GM18499 (cell line): ENCODE measurements around the gene QRFP.

Source experiments
- ATAC-seq: cut with Tn5 transposase; IDR thresholded peaks from one replicate; pipeline ENCODE4 v1.9.1; 2021; ENCODE audit warnings: moderate number of reproducible peaks; ENCODE audit not compliant: insufficient read depth, unreplicated experiment

Gene QRFP, protein sequence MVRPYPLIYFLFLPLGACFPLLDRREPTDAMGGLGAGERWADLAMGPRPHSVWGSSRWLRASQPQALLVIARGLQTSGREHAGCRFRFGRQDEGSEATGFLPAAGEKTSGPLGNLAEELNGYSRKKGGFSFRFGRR

DNA sequence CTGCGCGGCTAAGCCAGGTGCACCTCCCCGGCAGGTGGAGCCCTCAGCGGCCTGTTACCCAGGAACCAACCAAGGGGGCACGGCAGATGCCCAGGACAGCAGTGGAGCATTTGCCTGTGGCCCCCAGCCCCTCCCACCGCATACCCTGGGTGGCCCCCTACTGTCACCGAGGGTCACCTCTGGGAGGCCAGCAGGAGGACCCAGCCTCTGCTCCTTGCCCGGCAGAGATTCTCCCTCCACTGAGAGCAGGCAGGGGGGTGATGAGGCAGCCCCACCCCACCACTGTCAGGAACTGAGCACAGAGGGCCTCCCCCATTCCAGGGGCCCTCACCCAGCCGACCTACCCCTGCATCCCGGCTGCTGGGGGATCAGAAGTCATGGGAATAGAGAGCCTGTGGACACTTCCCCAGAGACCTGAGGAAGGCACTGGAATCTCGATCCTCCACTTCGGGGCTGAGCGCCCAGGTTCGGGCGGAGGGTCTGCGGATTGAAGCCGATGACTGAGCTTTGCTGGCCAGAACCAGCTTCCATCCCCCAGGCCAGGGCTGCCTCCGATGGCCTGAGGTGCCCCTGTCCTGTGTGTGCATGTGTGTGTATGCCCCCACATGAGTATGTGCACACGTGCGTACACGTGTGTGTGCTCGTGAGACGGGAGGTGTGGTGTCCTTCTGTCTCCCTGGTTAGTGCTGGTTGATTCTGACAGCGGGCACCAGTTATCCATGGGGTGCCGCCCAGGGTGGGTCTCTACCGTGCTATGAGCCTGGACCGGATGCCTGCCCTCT, at the start of gene QRFP:
Gene QRFP (minus strand): TSS at position 580 of the 782 bp plus-strand sequence. CDS start 2,974 bp downstream, outside the sequence.
- no peak for ATAC-seq

GRCh38 chr9:130945173-130945572, 48.6 kb upstream of the QRFP start:
- no peak for ATAC-seq

DNA sequence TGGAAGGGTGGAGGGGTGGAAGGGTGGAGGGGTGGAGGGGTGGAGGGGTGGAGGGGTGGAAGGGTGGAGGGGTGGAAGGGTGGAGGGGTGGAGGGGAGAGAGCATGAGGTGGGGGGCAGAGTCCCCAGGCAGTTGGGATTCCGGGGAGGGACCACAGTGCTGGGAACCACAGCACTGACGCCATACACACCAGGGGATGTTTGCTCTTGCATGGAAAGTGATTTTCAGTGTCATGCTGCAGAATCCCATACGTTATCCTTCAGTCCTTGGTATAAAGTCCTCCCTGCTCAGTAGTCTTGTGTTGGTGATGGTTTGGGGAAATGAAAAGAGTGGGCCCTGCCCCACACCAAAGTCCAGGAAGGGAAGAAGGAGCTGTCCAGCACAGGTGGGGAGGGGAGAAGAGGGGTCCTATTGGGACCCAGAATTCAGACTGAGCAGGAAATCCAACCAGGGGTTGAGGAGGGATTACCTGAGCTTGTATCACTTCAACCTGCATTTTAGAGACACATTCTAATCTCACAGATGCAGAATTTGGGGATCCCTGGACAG, 48.0 kb upstream of the QRFP start:
- no peak for ATAC-seq

DNA sequence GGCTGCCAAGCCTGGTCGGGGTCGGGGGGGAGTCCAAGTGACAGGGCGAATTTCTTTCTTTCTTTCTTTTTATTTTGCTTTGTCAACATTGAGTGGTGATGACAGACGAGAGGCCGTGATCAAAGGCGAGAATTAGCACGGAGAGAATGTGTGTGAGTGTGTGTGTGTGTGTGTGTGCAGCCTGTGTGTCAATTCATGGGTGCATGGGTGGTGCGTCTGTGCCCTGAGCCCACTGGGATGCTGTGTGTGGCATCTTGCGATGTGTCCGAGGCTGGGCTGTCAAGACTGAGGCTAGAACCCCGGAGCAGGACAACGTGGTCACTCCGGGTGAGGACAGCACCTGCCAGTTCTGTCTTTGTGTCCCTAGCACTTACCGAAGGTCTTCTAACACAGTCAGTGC, 47.2 kb upstream of the QRFP start:
- ATAC-seq: no peak

DNA sequence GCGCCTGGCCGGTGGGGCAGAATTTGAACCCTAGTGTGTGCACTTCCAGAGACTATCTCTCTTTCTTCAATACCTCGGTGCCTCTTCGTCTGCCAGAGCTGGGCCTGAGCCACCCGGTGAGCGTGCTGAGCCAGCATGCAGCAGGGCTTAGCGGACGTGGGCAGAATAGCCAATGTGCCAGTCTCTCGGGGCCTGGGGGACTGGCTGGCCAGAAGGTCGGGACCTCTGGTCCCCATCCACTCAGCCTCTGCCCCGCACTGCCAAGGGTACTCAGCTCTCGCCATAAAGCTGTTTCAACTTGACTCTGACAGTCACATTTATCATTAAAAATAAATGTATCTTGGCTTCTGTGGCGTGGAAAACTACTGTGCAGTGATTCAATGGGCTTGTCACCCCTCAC, 46.6 kb upstream of the QRFP start:
- no peak for ATAC-seq

GRCh38 chr9:130942679-130943078, 46.1 kb upstream of the QRFP start:
- ATAC-seq: no peak

GRCh38 chr9:130942084-130942483, 45.5 kb upstream of the QRFP start:
- ATAC-seq: no peak

DNA sequence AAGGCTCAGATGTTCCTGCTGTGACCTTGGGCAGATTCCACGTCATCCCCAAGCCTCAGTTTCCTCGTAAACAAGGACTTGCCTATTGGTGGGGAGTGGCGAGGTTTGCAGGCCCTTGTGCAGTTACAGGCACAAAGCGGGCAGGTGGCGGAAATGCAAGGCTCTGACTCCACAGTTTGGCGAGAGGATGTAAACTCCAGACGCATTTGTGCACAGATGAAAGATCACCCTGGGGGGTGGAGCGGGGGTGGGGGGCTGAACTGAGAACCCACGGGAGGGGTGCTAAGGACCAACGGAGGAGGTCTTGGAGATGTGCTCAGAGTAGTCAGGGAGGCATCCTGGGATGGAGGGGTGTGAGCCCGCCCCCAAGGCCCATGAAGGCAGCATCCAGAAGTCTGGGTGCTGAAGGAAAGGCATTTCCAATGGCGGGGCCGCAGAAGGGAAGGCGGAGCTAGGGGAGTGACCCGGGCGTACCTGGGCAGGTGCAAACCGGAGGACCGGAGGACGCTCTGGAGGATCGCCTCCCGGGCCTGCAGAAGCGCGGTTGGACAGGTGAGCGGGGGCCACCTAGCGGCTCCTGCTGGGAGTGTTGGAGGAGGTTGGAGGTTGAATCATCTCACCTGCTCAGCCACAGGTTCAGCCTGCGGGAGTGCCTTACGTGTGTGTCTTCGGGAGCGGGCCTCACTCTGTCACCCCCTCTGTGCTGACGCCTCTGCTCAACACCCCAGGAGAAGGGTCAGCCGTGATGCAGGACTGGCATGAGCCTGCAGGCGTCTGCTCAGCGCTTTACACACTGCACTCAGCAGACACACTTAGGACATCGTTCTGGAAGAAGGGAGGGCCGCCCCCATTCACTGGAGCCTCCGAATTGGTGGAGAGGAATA, 44.3 kb upstream of the QRFP start:
- no peak for ATAC-seq

DNA sequence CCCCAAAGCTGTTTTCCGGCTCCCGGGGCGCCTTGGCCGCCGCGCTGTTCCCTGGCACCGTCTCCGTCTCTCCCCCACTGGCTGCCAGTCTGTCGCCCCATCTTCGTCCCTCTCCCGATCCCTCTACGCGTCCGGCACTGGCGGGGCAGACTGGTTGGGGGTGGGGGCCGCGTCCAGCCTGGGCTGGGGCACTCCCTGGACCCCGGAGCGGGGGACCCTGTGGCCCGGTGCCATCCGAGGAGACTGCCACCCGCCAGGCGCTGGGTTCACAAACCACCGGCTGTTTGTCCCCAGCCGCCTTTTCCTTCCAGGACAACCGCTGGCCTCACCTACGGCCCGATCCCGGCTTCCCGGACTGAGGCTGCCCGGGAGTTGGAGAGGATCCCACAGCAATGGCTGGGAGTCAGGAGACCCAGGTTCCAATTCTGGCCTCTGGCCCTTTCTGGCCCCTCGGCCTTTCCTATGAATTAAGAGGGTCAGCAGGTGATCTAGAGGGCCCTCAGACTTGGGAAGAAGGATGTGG, 43.5 kb upstream of the QRFP start:
- ATAC-seq: no peak

- no peak for ATAC-seq
These were observed 42.9 kb upstream of the QRFP start for GRCh38 chr9:130939405-130940026.

GRCh38 chr9:130938652-130939404, 42.2 kb upstream of the QRFP start, which contains the start of gene FIBCD1:
Gene FIBCD1 (minus strand): TSS chr9:130939247. CDS start chr9:130938607, 640 bp downstream.
- no peak for ATAC-seq

DNA sequence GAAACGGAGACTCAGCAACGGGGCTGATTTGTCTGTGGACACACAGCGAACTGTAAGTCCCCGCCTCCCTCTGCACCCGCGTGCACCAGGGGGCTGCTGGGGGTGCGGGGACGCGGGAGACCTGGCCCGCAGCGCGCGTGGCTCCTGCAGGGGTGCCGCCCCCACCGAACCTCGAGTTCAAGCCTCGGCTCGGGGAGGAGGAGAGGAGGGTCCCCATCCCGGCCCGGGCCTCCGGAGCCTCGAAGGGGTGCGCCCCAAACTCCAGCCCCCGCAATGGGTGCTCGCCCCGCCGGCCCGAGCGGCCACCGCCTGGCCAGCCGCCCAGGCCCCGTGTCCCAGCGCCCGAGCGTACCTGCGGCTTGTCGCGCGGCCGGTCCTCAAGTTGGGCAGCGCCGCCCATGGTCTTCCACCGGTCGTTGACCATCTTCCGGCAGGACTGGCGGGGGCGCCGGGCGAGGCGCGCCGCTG, 41.6 kb upstream of the QRFP start:
- ATAC-seq: no peak

DNA sequence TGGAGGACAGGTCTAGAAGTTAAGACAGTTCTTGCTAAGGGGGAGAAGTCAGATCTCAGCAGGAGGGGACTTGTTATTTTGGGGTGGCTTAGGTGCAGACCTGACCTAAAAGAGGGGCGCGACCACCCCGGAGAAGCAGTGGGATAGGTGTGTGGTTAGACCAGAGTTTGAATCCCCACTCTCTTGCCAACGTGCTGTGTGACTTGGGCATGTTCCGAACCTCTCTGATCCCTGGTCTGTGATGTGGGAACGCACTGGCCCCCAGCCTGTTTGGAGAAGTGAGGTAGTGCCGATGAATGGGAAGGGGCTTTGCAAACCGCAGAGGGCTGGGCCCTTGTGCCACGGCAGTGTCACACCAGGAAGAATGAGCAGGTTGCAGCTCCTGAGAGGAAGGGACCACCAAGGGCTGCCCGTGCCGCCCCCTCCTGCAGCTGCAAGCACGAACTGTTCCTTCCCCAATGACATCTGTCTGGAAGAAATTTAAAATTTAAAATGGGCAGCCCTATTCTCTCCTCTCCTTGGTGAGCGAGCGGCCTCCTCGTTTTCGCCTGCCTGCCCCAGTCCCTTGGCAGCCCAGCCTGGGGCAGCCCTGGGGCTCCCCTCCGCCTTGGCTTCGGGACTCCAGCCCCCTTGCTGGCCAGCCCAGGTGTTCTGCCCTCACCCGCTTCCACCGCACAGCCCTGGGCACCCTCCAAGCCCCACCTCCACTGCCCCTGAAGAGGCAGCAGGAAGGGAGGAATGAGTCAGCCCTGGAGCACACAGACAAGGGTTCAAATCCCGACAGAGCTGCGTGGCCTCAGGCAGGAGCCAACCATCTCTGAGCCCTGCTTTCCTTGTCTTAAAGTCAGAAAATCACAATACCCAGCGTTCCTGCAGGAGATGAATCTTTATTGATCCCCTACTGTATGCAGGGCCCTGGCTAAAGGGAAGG, 40.8 kb upstream of the QRFP start:
- ATAC-seq: no peak

- ATAC-seq: no peak
These were observed 39.9 kb upstream of the QRFP start for GRCh38 chr9:130936285-130937117.

DNA sequence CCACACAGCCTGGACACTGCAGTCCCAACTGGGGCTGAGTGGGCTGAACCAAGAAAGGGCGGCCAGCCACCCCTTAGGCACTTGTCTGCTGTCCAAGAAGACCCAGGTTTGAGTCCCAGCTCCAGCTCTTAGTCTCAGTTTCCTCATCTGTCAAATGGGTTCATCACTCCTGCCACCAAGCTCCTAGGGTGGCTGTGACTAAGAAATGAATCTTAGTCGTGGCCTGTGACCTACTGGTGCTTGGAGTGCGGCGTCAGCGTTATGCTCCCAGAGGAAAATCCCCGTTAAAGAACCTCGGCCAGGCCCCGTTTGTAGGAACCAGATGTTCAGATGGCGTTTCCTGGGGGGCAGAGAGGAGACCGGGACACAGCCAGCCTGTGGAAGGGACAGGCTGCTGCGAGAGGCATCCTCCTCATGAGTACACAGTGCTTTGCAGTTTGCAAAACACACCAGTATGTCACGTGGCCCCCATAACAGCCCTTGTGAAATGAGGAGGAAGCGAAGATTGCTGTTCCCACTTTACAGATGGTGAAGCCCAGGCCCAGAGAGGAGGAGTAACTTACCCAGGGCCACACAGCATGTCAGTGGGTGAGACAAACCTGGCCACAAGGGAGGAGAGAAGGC, 39.1 kb upstream of the QRFP start:
- ATAC-seq: no peak

GRCh38 chr9:130934702-130935647, 38.4 kb upstream of the QRFP start:
- no peak for ATAC-seq
